ENCODE results near the gene NLRP6.

Gene NLRP6

GRCh38 chr11:241634-242033, 36.6 kb upstream of the NLRP6 start:
- Histone ChIP-seq H3K4me1 (ENCODE audit: insufficient read depth, poor library complexity, severe bottlenecking) (peaks cover 11% of the 10 kb centered on the region), H3K36me3 (ENCODE audit: low read depth) (peaks cover 80% of the 10 kb centered on the region), H3K27ac (ENCODE audit: poor library complexity, severe bottlenecking) (no peak overlapping the region), H3K27me3 (ENCODE audit: insufficient read depth, poor library complexity, severe bottlenecking) (no peaks in the 10 kb centered on the region), H3K4me3 (ENCODE audit: severe bottlenecking) (no peak overlapping the region), H3K9me3 (ENCODE audit: severe bottlenecking) (no peaks in the 10 kb centered on the region)
- ATAC-seq (ENCODE audit: low read depth) (no peak), DNase-seq (ENCODE audit: low spot score) (no peak)
- TF ChIP-seq, protein P1, sequence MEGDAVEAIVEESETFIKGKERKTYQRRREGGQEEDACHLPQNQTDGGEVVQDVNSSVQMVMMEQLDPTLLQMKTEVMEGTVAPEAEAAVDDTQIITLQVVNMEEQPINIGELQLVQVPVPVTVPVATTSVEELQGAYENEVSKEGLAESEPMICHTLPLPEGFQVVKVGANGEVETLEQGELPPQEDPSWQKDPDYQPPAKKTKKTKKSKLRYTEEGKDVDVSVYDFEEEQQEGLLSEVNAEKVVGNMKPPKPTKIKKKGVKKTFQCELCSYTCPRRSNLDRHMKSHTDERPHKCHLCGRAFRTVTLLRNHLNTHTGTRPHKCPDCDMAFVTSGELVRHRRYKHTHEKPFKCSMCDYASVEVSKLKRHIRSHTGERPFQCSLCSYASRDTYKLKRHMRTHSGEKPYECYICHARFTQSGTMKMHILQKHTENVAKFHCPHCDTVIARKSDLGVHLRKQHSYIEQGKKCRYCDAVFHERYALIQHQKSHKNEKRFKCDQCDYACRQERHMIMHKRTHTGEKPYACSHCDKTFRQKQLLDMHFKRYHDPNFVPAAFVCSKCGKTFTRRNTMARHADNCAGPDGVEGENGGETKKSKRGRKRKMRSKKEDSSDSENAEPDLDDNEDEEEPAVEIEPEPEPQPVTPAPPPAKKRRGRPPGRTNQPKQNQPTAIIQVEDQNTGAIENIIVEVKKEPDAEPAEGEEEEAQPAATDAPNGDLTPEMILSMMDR (IDR thresholded peaks at IDR 0.05; ENCODE audit: poor library complexity, severe bottlenecking) = no peak

GRCh38 chr11:244376-244775, 33.8 kb upstream of the NLRP6 start:
- Histone ChIP-seq H3K4me1 (ENCODE audit: insufficient read depth, poor library complexity, severe bottlenecking) (no peaks in the 10 kb centered on the region), H3K36me3 (ENCODE audit: low read depth) (peaks cover 94% of the 10 kb centered on the region), H3K4me3 (ENCODE audit: severe bottlenecking) (no peak overlapping the region), H3K27ac (ENCODE audit: poor library complexity, severe bottlenecking) (no peak overlapping the region), H3K9me3 (ENCODE audit: severe bottlenecking) (no peaks in the 10 kb centered on the region), H3K27me3 (ENCODE audit: insufficient read depth, poor library complexity, severe bottlenecking) (no peaks in the 10 kb centered on the region)
- TF ChIP-seq, protein P1 (IDR thresholded peaks at IDR 0.05; ENCODE audit: poor library complexity, severe bottlenecking) = no peak
- ATAC-seq (ENCODE audit: low read depth) = no peak
- no peak for DNase-seq (ENCODE audit: low spot score)

DNA sequence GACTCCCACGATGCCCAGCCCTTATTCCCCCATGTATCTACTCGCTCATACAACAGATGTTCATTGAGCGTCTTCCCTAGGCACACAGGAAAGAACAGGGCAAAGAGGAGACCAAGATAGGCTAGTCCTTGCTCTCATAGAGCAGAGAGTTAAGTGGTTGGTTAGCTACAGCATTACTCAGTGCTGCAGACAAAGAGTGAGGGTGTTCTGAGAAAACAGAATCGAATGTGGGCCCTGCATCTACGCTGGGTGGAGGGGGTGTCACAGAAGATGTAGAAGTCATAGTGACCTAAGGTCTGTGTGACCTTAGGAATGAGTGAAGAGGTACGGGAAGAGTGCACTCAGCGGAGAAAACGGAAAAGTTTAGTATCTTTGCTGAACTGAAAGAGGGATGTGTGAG, 29.1 kb upstream of the NLRP6 start:
- no peak for ATAC-seq (ENCODE audit: low read depth)
- Histone ChIP-seq H3K4me3 (ENCODE audit: severe bottlenecking) (no peak overlapping the region), H3K4me1 (ENCODE audit: insufficient read depth, poor library complexity, severe bottlenecking) (no peaks in the 10 kb centered on the region), H3K9me3 (ENCODE audit: severe bottlenecking) (no peaks in the 10 kb centered on the region), H3K36me3 (ENCODE audit: low read depth) (peaks cover 79% of the 10 kb centered on the region), H3K27ac (ENCODE audit: poor library complexity, severe bottlenecking) (no peak overlapping the region), H3K27me3 (ENCODE audit: insufficient read depth, poor library complexity, severe bottlenecking) (no peaks in the 10 kb centered on the region)
- TF ChIP-seq, protein P1 (IDR thresholded peaks at IDR 0.05; ENCODE audit: poor library complexity, severe bottlenecking) = no peak
- no peak for DNase-seq (ENCODE audit: low spot score)

- TF ChIP-seq, protein P1 (IDR thresholded peaks at IDR 0.05; ENCODE audit: poor library complexity, severe bottlenecking) = no peak
- Histone ChIP-seq H3K27ac (ENCODE audit: poor library complexity, severe bottlenecking) (no peak overlapping the region), H3K4me1 (ENCODE audit: insufficient read depth, poor library complexity, severe bottlenecking) (no peaks in the 10 kb centered on the region), H3K36me3 (ENCODE audit: low read depth) (peaks cover 67% of the 10 kb centered on the region), H3K27me3 (ENCODE audit: insufficient read depth, poor library complexity, severe bottlenecking) (no peaks in the 10 kb centered on the region), H3K9me3 (ENCODE audit: severe bottlenecking) (no peaks in the 10 kb centered on the region), H3K4me3 (ENCODE audit: severe bottlenecking) (no peak overlapping the region)
- DNase-seq (ENCODE audit: low spot score) (no peak), ATAC-seq (ENCODE audit: low read depth) (no peak)
These were observed 27.9 kb upstream of the NLRP6 start for GRCh38 chr11:250274-250673.

DNA sequence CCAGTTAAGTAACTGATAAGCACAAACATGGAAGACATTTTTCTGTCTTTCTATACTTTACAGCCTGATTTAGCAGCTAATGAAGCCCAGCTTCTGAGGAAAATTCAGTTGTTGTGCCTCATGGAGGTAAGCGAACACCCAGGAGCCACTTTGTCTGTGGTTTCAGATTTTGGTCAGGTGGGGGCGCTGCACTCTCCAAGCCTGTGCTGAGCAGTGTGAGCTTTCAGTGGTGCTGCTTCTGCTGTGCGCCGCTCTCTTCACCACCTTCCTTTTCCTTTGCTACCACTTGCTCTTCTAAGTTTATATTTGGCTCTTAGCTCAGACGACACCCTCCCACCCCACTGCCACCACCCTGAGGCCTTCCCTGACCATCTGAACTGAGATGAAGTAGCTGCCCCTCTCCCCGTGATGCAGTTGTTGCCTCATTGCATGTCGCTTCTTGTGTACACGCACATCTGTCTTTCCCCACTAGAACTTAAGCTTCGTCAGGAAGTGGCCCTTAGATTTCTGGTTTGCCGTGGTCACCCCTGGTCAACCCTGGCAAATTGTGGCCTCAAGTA, 27.4 kb upstream of the NLRP6 start:
- no peak for ATAC-seq (ENCODE audit: low read depth)

More for the DNA sequence above, 27.4 kb upstream of the NLRP6 start:
- TF ChIP-seq, protein P1 (IDR thresholded peaks at IDR 0.05; ENCODE audit: poor library complexity, severe bottlenecking) = peak; percentile 34
- Histone ChIP-seq H3K9me3 (ENCODE audit: severe bottlenecking) (no peaks in the 10 kb centered on the region), H3K4me3 (ENCODE audit: severe bottlenecking) (no peak overlapping the region), H3K27me3 (ENCODE audit: insufficient read depth, poor library complexity, severe bottlenecking) (no peaks in the 10 kb centered on the region), H3K27ac (ENCODE audit: poor library complexity, severe bottlenecking) (no peak overlapping the region), H3K36me3 (ENCODE audit: low read depth) (peaks cover 61% of the 10 kb centered on the region), H3K4me1 (ENCODE audit: insufficient read depth, poor library complexity, severe bottlenecking) (no peaks in the 10 kb centered on the region)
- DNase-seq (ENCODE audit: low spot score) = no peak

Measured in RWPE2 (cell line).